Ishikawa (cell line): ENCODE results near the gene ACTN1.

Experiments used
- CEBPB ChIP-seq: IDR thresholded peaks from 2 replicates; pipeline ENCODE4 v1.6.1; 2012
- CREB1 ChIP-seq: IDR thresholded peaks from 2 replicates; pipeline ENCODE4 v1.6.1; 2012; ENCODE audit warnings: low read depth
- EGR1 ChIP-seq: IDR thresholded peaks from 2 replicates; pipeline ENCODE4 v1.6.1; 2012
- EP300 ChIP-seq: IDR thresholded peaks from 2 replicates; pipeline ENCODE4 v1.6.1; 2012; ENCODE audit warnings: borderline replicate concordance
- FOXM1 ChIP-seq: IDR thresholded peaks from 2 replicates; pipeline ENCODE4 v1.6.1; 2012; ENCODE audit warnings: low read depth, borderline replicate concordance
- MAX ChIP-seq: IDR thresholded peaks from 2 replicates; pipeline ENCODE4 v1.6.1; 2012
- NFIC ChIP-seq: IDR thresholded peaks from 2 replicates; pipeline ENCODE4 v1.6.1; 2012
- RAD21 ChIP-seq: IDR thresholded peaks from 2 replicates; pipeline ENCODE4 v1.6.1; 2012; ENCODE audit warnings: low read depth
- REST ChIP-seq: IDR thresholded peaks from 2 replicates; pipeline ENCODE4 v1.6.1; 2012; ENCODE audit warnings: low read depth, mild to moderate bottlenecking
- TAF1 ChIP-seq: IDR thresholded peaks from 2 replicates; pipeline ENCODE4 v1.6.1; 2012; ENCODE audit warnings: low read depth, mild to moderate bottlenecking
- TCF12 ChIP-seq: IDR thresholded peaks from 2 replicates; pipeline ENCODE4 v1.6.1; 2012; ENCODE audit warnings: low read depth
- TEAD4 ChIP-seq: IDR thresholded peaks from 2 replicates; pipeline ENCODE4 v1.6.1; 2012
- USF1 ChIP-seq: IDR thresholded peaks from 2 replicates; pipeline ENCODE4 v1.6.1; 2012
- YY1 ChIP-seq: IDR thresholded peaks from 2 replicates; pipeline ENCODE4 v1.6.1; 2012; ENCODE audit warnings: low read depth
- ZBTB7A ChIP-seq: IDR thresholded peaks from 2 replicates; pipeline ENCODE4 v1.6.1; 2012; ENCODE audit warnings: low read depth

Gene ACTN1

GRCh38 chr14:68865542-68865941 lies 113.6 kb downstream of the ACTN1 start:
- TF ChIP-seq ZBTB7A (no peak), MAX (no peak), USF1 (no peak)

- TF ChIP-seq CEBPB (no peak), CREB1 (no peak), USF1 (no peak), TEAD4 (no peak), TAF1 (no peak), RAD21 (no peak), ZBTB7A (no peak), EGR1 (no peak), REST (no peak), YY1 (no peak), NFIC (no peak), MAX (no peak), FOXM1 (no peak), TCF12 (no peak), EP300 (no peak)
These were observed 114.7 kb downstream of the ACTN1 start for GRCh38 chr14:68864361-68864750.

GRCh38 chr14:68863610-68864360 lies 115.3 kb downstream of the ACTN1 start:
- TF ChIP-seq EGR1 = no peak
- peak; percentile 50 for TF ChIP-seq CEBPB

- no peak for TF ChIP-seq TAF1
- peak; percentile 89 for TF ChIP-seq RAD21
- TF ChIP-seq NFIC = no peak
- TF ChIP-seq ZBTB7A = no peak
These were observed 116.0 kb downstream of the ACTN1 start for GRCh38 chr14:68862954-68863594.

- TF ChIP-seq EP300 = no peak
- no peak for TF ChIP-seq EGR1
- no peak for TF ChIP-seq YY1
- TF ChIP-seq USF1 = no peak
These were observed 118.3 kb downstream of the ACTN1 start for GRCh38 chr14:68860771-68861170.

GRCh38 chr14:68857516-68858070 lies 121.5 kb downstream of the ACTN1 start:
- no peak for TF ChIP-seq USF1
- no peak for TF ChIP-seq CEBPB
- no peak for TF ChIP-seq FOXM1
- no peak for TF ChIP-seq EP300
- no peak for TF ChIP-seq REST
- TF ChIP-seq ZBTB7A = no peak
- no peak for TF ChIP-seq RAD21
- TF ChIP-seq CREB1 = no peak
- TF ChIP-seq MAX = no peak
- no peak for TF ChIP-seq TAF1
